ENCODE data around the gene NHLH1.

NHLH1 gene

DNA sequence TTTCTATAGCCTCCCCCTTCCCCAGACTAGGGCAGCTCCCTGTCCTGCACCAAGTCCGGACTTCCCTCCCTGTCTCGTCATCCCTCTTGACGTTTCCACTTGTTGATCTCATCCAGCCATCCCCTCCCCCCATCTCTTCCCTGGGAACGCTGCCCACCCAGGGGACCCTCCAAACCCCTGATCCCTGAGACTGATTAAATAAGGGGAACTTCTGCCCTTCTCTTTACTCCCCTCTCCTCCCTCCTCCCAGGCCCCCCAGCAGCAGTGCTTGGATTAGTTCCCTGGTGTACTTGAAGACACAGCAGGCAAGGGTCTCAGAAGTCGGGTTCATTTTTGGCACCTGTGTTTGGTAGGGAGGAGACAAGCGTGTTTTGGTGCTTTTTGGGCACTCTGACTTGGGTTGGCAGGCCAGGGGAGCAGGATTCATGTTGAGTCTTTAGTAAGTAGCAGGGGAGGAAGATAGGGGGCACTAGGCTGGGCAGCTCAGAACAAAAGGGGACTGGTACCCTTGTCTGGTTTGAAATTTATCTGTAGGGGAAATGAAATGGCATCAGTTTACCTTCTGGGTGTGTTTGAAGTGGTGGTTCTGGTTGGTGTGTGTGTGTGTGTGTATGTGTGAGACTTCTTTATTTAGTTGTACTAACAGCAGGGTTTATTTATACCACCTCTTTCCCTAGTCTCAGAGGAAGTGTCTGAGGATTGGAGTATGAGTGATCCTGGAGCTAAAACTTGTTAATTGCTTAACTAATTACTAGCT, 44.6 kb downstream of the NHLH1 start:
- no peak for DNase-seq (ENCODE audit: low read depth, low spot score)

DNA sequence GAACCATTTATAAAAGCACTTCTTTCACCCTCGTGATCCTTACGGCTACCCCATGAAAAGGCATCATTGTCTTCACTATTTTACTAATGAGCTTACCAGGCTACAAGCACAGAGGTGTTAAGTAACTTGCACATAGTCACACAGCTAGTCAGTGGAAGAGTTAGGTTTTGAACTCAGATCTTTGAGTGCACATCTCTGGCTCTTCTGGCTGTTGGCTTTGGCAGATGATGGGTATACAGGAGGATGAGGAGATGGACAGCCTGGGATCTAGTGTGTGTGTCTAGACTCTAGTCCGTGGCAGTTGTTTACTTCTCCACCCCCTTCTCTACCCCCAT, 45.1 kb downstream of the NHLH1 start:
- no peak for DNase-seq (ENCODE audit: low read depth, low spot score)

DNA sequence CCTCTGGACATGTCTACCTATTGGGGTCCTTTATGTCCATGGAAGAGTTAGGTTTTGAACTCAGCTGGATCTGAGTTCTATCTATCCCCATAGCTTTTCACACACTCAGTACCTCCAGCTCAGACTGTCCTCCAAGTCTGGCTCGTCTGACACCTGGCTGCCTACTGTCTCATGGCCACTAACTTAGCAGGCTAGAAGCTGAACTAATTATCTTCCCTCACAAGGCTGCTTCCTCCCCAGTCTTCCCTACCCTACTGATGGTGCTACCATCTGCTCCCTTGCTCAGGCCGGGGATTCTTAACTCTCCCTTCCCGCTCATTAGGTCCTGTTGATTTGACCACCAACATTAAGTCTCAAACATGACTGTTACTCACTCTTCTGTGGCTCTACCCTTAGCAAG, 46.8 kb downstream of the NHLH1 start:
- DNase-seq (ENCODE audit: low read depth, low spot score): no peak

DNA sequence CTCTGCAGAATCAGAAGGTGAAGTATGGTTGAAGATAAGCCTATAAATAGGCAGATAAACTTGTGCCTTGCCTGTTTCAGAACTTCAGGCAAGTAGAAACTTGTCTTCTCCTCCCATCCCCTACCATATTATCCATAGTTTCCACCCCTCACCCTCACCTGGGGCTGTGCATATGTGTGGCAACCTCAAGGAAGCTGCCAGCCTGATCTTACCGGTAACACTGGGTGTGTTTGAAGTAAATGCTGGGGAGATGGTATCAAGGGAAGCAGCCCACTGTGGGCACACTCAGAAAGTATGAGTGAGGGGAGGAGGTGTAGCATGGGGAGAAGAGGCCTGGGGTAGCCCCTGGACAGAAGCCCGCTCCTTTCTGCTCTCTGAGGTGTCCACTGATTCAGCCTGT, 48.0 kb downstream of the NHLH1 start:
- no peak for DNase-seq (ENCODE audit: low read depth, low spot score)

- DNase-seq (ENCODE audit: low read depth, low spot score): no peak
These were observed 48.9 kb downstream of the NHLH1 start for GRCh38 chr1:160415696-160416290.

DNA sequence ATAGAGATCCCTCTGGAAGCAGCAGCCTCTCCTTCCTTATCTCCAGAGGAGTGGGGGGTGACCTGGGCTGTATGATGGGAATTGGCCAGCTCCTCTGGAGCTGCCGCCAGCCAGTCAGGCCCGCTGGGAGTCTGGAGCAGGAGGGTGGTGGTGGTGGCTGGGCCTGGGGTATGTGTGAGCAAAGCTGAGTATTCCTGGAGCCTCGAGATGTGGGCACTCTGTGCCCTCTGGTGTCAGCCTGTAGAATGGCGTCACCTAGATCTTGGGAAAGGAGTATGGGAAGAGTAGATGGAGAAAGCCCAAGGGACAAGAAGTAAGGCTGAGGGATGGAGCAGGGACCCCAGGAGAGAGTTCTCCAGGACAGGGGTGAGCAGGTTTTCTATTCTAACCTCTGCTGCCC, 49.5 kb downstream of the NHLH1 start:
- no peak for DNase-seq (ENCODE audit: low read depth, low spot score)

DNA sequence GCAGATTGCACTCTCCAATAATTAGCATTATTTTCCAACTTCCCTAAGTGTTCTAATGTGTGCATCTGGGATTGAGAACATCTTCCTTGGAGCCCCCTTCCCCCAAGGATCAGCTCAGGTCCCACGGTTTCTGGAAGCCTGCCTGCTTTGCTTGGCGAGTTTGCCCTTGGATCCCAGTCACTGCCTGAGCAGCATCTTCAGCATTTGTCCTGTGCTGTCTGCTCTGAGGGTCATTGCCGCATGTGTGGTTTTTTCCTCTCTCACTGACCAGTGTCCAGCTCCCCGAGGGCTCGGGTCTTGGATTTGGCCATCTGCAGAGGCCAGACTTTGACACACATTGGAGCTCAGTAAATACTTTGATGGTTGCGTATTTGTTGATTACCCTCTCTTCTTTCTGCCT, 51.6 kb downstream of the NHLH1 start:
- DNase-seq (ENCODE audit: low read depth, low spot score): no peak

- no peak for DNase-seq (ENCODE audit: low read depth, low spot score)
These were observed 52.4 kb downstream of the NHLH1 start for GRCh38 chr1:160419150-160419837.

- no peak for DNase-seq (ENCODE audit: low read depth, low spot score)
These were observed 52.9 kb downstream of the NHLH1 start for GRCh38 chr1:160419838-160420169.

DNA sequence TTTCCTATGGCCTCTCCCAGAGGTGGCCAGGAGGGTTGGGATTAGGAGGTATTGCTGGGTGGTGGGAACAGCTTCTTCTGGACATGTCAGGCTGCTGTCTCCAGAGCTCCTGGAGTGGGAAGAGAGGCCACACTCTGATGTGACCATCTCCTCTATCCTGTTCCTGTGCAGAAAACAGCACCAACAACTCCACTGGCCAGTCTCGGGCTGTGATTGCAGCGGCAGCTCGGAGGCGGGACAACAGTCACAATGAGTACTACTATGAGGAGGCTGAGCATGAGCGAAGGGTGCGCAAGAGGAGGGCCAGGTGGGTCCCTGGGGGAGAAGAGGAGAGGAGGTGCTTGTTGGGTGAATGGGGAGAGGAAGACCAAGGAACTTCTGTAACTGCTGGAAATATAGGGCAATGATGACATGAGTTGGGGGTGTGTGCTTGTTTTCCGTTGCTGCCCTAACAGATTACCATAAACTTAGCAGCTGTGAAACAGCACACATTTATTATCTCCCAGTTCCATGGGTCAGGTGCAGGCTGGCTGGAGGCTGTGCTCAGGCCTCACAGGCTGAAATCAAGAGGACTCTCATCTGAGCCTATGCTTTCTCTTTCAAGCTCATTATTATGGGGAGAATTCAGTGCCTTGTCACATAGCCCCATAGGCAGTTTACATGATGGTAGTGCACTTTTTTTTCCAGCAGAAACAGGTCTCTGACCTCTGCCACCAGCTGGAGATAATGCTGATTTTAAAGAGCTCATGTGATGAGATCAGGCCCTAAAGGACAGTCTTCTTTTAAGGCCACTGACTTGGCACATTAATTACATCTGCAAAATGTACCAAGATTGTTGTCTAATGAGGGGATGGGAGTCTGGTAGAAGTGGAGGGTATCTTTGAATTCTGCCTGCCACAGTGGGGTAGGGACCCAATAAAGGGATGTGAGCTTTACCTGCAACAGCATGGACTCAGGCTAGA, 54.3 kb downstream of the NHLH1 start:
- no peak for DNase-seq (ENCODE audit: low read depth, low spot score)

GRCh38 chr1:160421881-160422280, 55.0 kb downstream of the NHLH1 start:
- DNase-seq (ENCODE audit: low read depth, low spot score): no peak

Measured in smooth muscle cell of the brain vasculature (primary cell).